Naive thymus-derived CD4-positive, alpha-beta T cell (primary cell): ENCODE measurements around the gene ABCG8. TPM values are rescaled to one million over a fixed set of nuclear protein-coding genes. Genes with fewer than 3 reads are reported as not detected.

Experiments used
- ATAC-seq: fragments of 150-1000 bp; cut with Tn5 transposase; 2 replicates; pipeline ENCODE4 v1.10.0; 2021; ENCODE audit warnings: mild to moderate bottlenecking, moderate library complexity
- CTCF ChIA-PET: fragments of 350-600 bp; sonication (Branson Sonifier 250); formaldehyde crosslinking; loops from one replicate; lab custom pipeline; 2021; ENCODE audit warnings: antibody characterized with exemption; lab: Charles Lee
- POLR2A ChIA-PET: fragments of 350-600 bp; sonication (Branson Sonifier 250); formaldehyde crosslinking; loops from one replicate; lab custom pipeline; 2021; ENCODE audit warnings: antibody characterized with exemption, inconsistent platforms; lab: Charles Lee
- DNase-seq, 9 donors: peaks; one replicate each; pipeline versions ENCODE4 v3.0.0 to v3.0.0-alpha.2; 2020 to 2022; ENCODE audit warnings: mixed read lengths in 1 of 9
- H3K27ac ChIP-seq: one replicate; pipeline ENCODE4 v1.7.0; 2013; ENCODE audit warnings: mild to moderate bottlenecking, low read depth, low read length, moderate library complexity
- H3K27me3 ChIP-seq, 2 donors: one replicate each; pipeline ENCODE4 v1.7.0; 2013; ENCODE audit warnings: low read length in 2 of 2, mild to moderate bottlenecking in 2 of 2, moderate library complexity in 2 of 2; ENCODE audit not compliant: control insufficient read depth in 2 of 2, insufficient read depth in 2 of 2
- H3K36me3 ChIP-seq, 3 experiments: 1 replicate in 2 of 3; 2 replicates in 1 of 3; pipeline ENCODE4 v1.7.0; 2013; ENCODE audit warnings: low read length in 3 of 3, mild to moderate bottlenecking in 3 of 3, moderate library complexity in 1 of 3; ENCODE audit not compliant: insufficient read depth in 3 of 3, control insufficient read depth in 2 of 3
- H3K4me1 ChIP-seq, 2 donors: one replicate each; pipeline ENCODE4 v1.7.0; 2013; ENCODE audit warnings: low read length in 2 of 2, mild to moderate bottlenecking in 2 of 2, moderate library complexity in 1 of 2; ENCODE audit not compliant: control insufficient read depth in 2 of 2, insufficient read depth in 2 of 2
- H3K4me3 ChIP-seq: 2 replicates; pipeline ENCODE4 v1.7.0; 2013; ENCODE audit warnings: mild to moderate bottlenecking, low read length
- H3K9me3 ChIP-seq, 3 experiments: 1 replicate in 2 of 3; 2 replicates in 1 of 3; pipeline ENCODE4 v1.7.0; 2013; ENCODE audit warnings: low read length in 3 of 3; ENCODE audit not compliant: control insufficient read depth in 2 of 3
- H3K27ac Mint-ChIP-seq, 9 donors: one replicate each; pipeline ENCODE4 v1.8.0; 2020 to 2022; ENCODE audit warnings: mixed read lengths in 9 of 9, mild to moderate bottlenecking in 8 of 9, moderate library complexity in 5 of 9, inconsistent platforms in 2 of 9
- H3K27me3 Mint-ChIP-seq, 5 donors: one replicate each; pipeline ENCODE4 v1.8.0; 2021 to 2022; ENCODE audit warnings: mixed read lengths in 5 of 5, mild to moderate bottlenecking in 1 of 5
- H3K36me3 Mint-ChIP-seq, 5 donors: one replicate each; pipeline ENCODE4 v1.8.0; 2020 to 2022; ENCODE audit warnings: mixed read lengths in 5 of 5, mild to moderate bottlenecking in 3 of 5, inconsistent platforms in 1 of 5
- H3K4me1 Mint-ChIP-seq, 7 donors: one replicate each; pipeline ENCODE4 v1.8.0; 2020 to 2022; ENCODE audit warnings: mixed read lengths in 7 of 7, mild to moderate bottlenecking in 3 of 7, inconsistent platforms in 1 of 7
- H3K4me3 Mint-ChIP-seq, 10 donors: one replicate each; pipeline ENCODE4 v1.8.0; 2020 to 2022; ENCODE audit warnings: mild to moderate bottlenecking in 10 of 10, mixed read lengths in 10 of 10, moderate library complexity in 6 of 10, inconsistent platforms in 2 of 10
- H3K9me3 Mint-ChIP-seq, 11 donors: one replicate each; pipeline ENCODE4 v1.8.0; 2020 to 2022; ENCODE audit warnings: mixed read lengths in 11 of 11, mild to moderate bottlenecking in 4 of 11, inconsistent platforms in 1 of 11, moderate library complexity in 1 of 11
- intact Hi-C, 2 donors: fragments of 100-400 bp; cut with micrococcal nuclease; formaldehyde crosslinking; loops; one replicate each; pipeline ENCODE4 v1.15.1; 2023
- polyA plus RNA-seq, 2 donors: library from polyadenylated mRNA; unstranded; fragments of 300-500 nt; fragmentation: Illumina TruSeq; gene quantifications; one replicate each; pipeline ENCODE4 v1.2.3, GENCODE V29; 2021
- total RNA-seq, 6 experiments: library from RNA in 5 of 6; stranded (reverse) in 5 of 6; gene quantifications; 1 replicate in 5 of 6; 2 replicates in 1 of 6; pipeline ENCODE4 v1.2.3 and lab custom pipeline; 2021 to 2026

The ABCG8 gene
- total and polyA plus RNA-seq, 7 experiments from 2014 or later, result 0.11 TPM; not detected in 6

GRCh38 chr2:43845181-43845580 lies 6.4 kb downstream of the ABCG8 start:
- Histone ChIP-seq H3K9me3 (no peaks in the 10 kb centered on the region), H3K27ac (no peak overlapping the region), H3K4me1 (no peaks in the 10 kb centered on the region), H3K27me3 (no peaks in the 10 kb centered on the region), H3K4me3 (no peak overlapping the region), H3K36me3 (no peaks in the 10 kb centered on the region)
- CTCF ChIA-PET, result no interaction called here
- H3K9me3 Mint-ChIP-seq, result no peaks in the 10 kb centered on the region
- DNase-seq, result no peak
- H3K4me1 Mint-ChIP-seq, result no peaks in the 10 kb centered on the region
- H3K27ac Mint-ChIP-seq, result no peak overlapping the region
- H3K27me3 Mint-ChIP-seq, result peaks cover 0 to 3% (median 0%) of the 10 kb centered on the region in 5 donors
- intact Hi-C loops, result no loop called here
- H3K36me3 Mint-ChIP-seq, result no peaks in the 10 kb centered on the region
- POLR2A ChIA-PET, result no interaction called here
- ATAC-seq, result no peak
- H3K4me3 Mint-ChIP-seq, result no peak overlapping the region

GRCh38 chr2:43846140-43846793 lies 7.5 kb downstream of the ABCG8 start:
- ChIA-PET POLR2A (no interaction called here), CTCF (no interaction called here)
- Mint-ChIP-seq H3K4me1 (no peaks in the 10 kb centered on the region), H3K27ac (no peak overlapping the region), H3K4me3 (no peak overlapping the region), H3K36me3 (no peaks in the 10 kb centered on the region), H3K27me3 (peaks cover 0 to 5% (median 4%) of the 10 kb centered on the region in 5 donors), H3K9me3 (no peaks in the 10 kb centered on the region)
- ATAC-seq, result no peak
- no peaks in the 10 kb centered on the region for H3K36me3 ChIP-seq
- no peaks in the 10 kb centered on the region for H3K4me1 ChIP-seq
- H3K27ac ChIP-seq, result no peak overlapping the region
- no peak for DNase-seq
- intact Hi-C loops, result no loop called here
- no peaks in the 10 kb centered on the region for H3K27me3 ChIP-seq
- no peak overlapping the region for H3K4me3 ChIP-seq
- H3K9me3 ChIP-seq, result no peaks in the 10 kb centered on the region

GRCh38 chr2:43848214-43848613 lies 9.4 kb downstream of the ABCG8 start:
- ATAC-seq, result no peak
- H3K27me3 ChIP-seq, result no peaks in the 10 kb centered on the region
- ChIA-PET CTCF (no interaction called here), POLR2A (no interaction called here)
- H3K4me1 ChIP-seq, result no peaks in the 10 kb centered on the region
- intact Hi-C loops, result no loop called here
- H3K9me3 ChIP-seq, result no peaks in the 10 kb centered on the region
- Mint-ChIP-seq H3K27ac (no peak overlapping the region), H3K4me3 (no peak overlapping the region), H3K27me3 (peaks cover 5 to 19% (median 11%) of the 10 kb centered on the region in 5 donors), H3K4me1 (no peaks in the 10 kb centered on the region), H3K9me3 (no peaks in the 10 kb centered on the region), H3K36me3 (no peaks in the 10 kb centered on the region)
- no peak overlapping the region for H3K4me3 ChIP-seq
- H3K36me3 ChIP-seq, result no peaks in the 10 kb centered on the region
- no peak for DNase-seq
- H3K27ac ChIP-seq, result no peak overlapping the region

GRCh38 chr2:43851011-43851980 lies 12.5 kb downstream of the ABCG8 start:
- Mint-ChIP-seq H3K27ac (no peak overlapping the region), H3K36me3 (no peaks in the 10 kb centered on the region), H3K27me3 (peaks cover 7 to 46% (median 27%) of the 10 kb centered on the region in 5 donors), H3K4me1 (no peaks in the 10 kb centered on the region), H3K4me3 (no peak overlapping the region), H3K9me3 (no peaks in the 10 kb centered on the region)
- H3K4me1 ChIP-seq, result no peaks in the 10 kb centered on the region
- H3K9me3 ChIP-seq, result no peaks in the 10 kb centered on the region
- H3K4me3 ChIP-seq, result no peak overlapping the region
- no peaks in the 10 kb centered on the region for H3K36me3 ChIP-seq
- no peak overlapping the region for H3K27ac ChIP-seq
- POLR2A ChIA-PET, result no interaction called here
- CTCF ChIA-PET, result no interaction called here
- no peaks in the 10 kb centered on the region for H3K27me3 ChIP-seq
- intact Hi-C loops, result no loop called here
- ATAC-seq, result peak; percentile 36
- DNase-seq, result no peak

- no peak overlapping the region for H3K4me3 ChIP-seq
- no peak for DNase-seq
- Mint-ChIP-seq H3K27me3 (peaks cover 8 to 47% (median 36%) of the 10 kb centered on the region in 5 donors), H3K4me3 (no peak overlapping the region), H3K27ac (no peak overlapping the region), H3K9me3 (no peaks in the 10 kb centered on the region), H3K36me3 (no peaks in the 10 kb centered on the region), H3K4me1 (no peaks in the 10 kb centered on the region)
- H3K36me3 ChIP-seq, result no peaks in the 10 kb centered on the region
- POLR2A ChIA-PET, result no interaction called here
- H3K27me3 ChIP-seq, result no peaks in the 10 kb centered on the region
- no peaks in the 10 kb centered on the region for H3K4me1 ChIP-seq
- intact Hi-C loops, result no loop called here
- ATAC-seq, result no peak
- CTCF ChIA-PET, result no interaction called here
- H3K27ac ChIP-seq, result no peak overlapping the region
- no peaks in the 10 kb centered on the region for H3K9me3 ChIP-seq
Measured at GRCh38 chr2:43852196-43852730, 13.5 kb downstream of the ABCG8 start.

- ATAC-seq, result peak; percentile 14
- no peaks in the 10 kb centered on the region for H3K9me3 ChIP-seq
- Mint-ChIP-seq H3K36me3 (no peaks in the 10 kb centered on the region), H3K27me3 (peaks cover 8 to 56% (median 48%) of the 10 kb centered on the region in 5 donors), H3K4me3 (no peak overlapping the region), H3K4me1 (no peaks in the 10 kb centered on the region), H3K27ac (no peak overlapping the region), H3K9me3 (no peaks in the 10 kb centered on the region)
- CTCF ChIA-PET, result no interaction called here
- no peak for DNase-seq
- POLR2A ChIA-PET, result no interaction called here
- H3K4me3 ChIP-seq, result no peak overlapping the region
- H3K27ac ChIP-seq, result no peak overlapping the region
- intact Hi-C loops, result no loop called here
- no peaks in the 10 kb centered on the region for H3K4me1 ChIP-seq
- no peaks in the 10 kb centered on the region for H3K36me3 ChIP-seq
- no peaks in the 10 kb centered on the region for H3K27me3 ChIP-seq
Measured at GRCh38 chr2:43853141-43854081, 14.6 kb downstream of the ABCG8 start.
